Adrenal gland (tissue), 12 donors: ENCODE data around the gene CRTC3. TPM values are rescaled to one million over a fixed set of nuclear protein-coding genes. Genes with fewer than 3 reads are reported as not detected.

Experiments
- DNase-seq, 7 donors: peaks; one replicate each; pipeline ENCODE4 v3.0.0-alpha.2; 2019 to 2020
- H3K27ac ChIP-seq, 5 donors: fragments of 200-600 bp; sonication (generic) in 4 of 5; 1 replicate in 3 of 5; 2 replicates in 2 of 5; pipeline versions ENCODE4 v1.5.1 to v1.8.0; 2016 to 2020; ENCODE audit warnings: mild to moderate bottlenecking in 1 of 5
- H3K27me3 ChIP-seq: fragments of 200-600 bp; 2 replicates; pipeline ENCODE4 v1.8.0; 2021
- H3K36me3 ChIP-seq, 2 donors: fragments of 200-600 bp; replicated peaks in 1 of 2; 1 replicate in 1 of 2; 2 replicates in 1 of 2; pipeline versions ENCODE4 v1.5.1 to v1.8.0; 2018 to 2022
- H3K4me1 ChIP-seq, 2 donors: fragments of 200-600 bp; replicated peaks in 1 of 2; 1 replicate in 1 of 2; 2 replicates in 1 of 2; pipeline versions ENCODE4 v1.5.1 to v1.8.0; 2018 to 2021
- H3K4me3 ChIP-seq, 4 donors: fragments of 200-600 bp; sonication (generic) in 3 of 4; one replicate each; pipeline ENCODE4 v1.5.1; 2016 to 2018
- H3K9me3 ChIP-seq, 3 donors: fragments of 200-600 bp; sonication (generic) in 1 of 3; replicated peaks in 1 of 3; 1 replicate in 2 of 3; 2 replicates in 1 of 3; pipeline versions ENCODE4 v1.5.1 to v1.8.0; 2016 to 2021
- POLR2A ChIP-seq, 2 donors: fragments of 450-650 bp; IDR thresholded peaks; one replicate each; pipeline ENCODE4 v1.6.1; 2017; ENCODE audit warnings: antibody characterized with exemption in 2 of 2, mild to moderate bottlenecking in 2 of 2, moderate library complexity in 1 of 2
- WGBS, 4 donors: extraction: QIAGEN DNeasy Blood & Tissue Kit in 2 of 4; methylation state at CpG; one replicate each; pipeline versions ENCODE4 v1.1.5 to v1.1.7; 2013 to 2017; 5-methylcytosine and 5-hydroxymethylcytosine counted together
- intact Hi-C, 2 donors: fragments of 100-400 bp; cut with DNase I; formaldehyde crosslinking; loops; one replicate each; pipeline versions ENCODE4 v1.14.1 to v1.15.0; 2022 to 2023
- polyA plus RNA-seq, 3 donors: library from polyadenylated mRNA; stranded (reverse); fragments of 200-250 nt in 2 of 3; fragments of 350-450 nt in 1 of 3; fragmentation: Illumina TruSeq in 1 of 3; extraction: RNeasy Lipid Tissue Mini Kit (QIAGEN cat#74804) in 1 of 3; gene quantifications; one replicate each; pipeline ENCODE4 v1.2.3, GENCODE V29; 2013 to 2014
- total RNA-seq, 9 donors: library from RNA; depleted of rRNA in 4 of 9; stranded (reverse); fragments of >200 nt in 4 of 9; fragments of 120-200 nt in 1 of 9; fragmentation: NEBNext Ultra II Directional in 1 of 9; extraction: Animal tissue kit (Norgen Biotek cat#: 25700) in 1 of 9; gene quantifications; one replicate each; pipeline versions ENCODE4 v1.1.0 to v1.2.4, GENCODE V29; 2013 to 2023
- TF ChIP-seq, protein P1 (sequence below), 6 experiments: fragments of 450-650 bp in 4 of 6; fragments of 200-600 bp in 2 of 6; sonication (generic) in 1 of 6; IDR thresholded peaks; 1 replicate in 5 of 6; 2 replicates in 1 of 6; pipeline versions ENCODE4 v1.5.1 to v1.8.0; 2016 to 2021; ENCODE audit warnings: antibody characterized with exemption in 6 of 6, mild to moderate bottlenecking in 2 of 6, moderate library complexity in 1 of 6
- donor health status: healthy with polysubstance abuse.
- donor health status: Bipolar disorder and iron deficiency.
- donor health status: DM: yes; HTN: yes; CAD: no.
- donor health status: DM: no; HTN: no; CAD: no.
- donor health status: DM: no; HTN: no; CAD: no.
- donor health status: DM: yes; HTN: yes; CAD: no.

CRTC3 gene
- total and polyA plus RNA-seq, 12 donors = 11.5 to 46.7 (median 31.8) TPM

DNA sequence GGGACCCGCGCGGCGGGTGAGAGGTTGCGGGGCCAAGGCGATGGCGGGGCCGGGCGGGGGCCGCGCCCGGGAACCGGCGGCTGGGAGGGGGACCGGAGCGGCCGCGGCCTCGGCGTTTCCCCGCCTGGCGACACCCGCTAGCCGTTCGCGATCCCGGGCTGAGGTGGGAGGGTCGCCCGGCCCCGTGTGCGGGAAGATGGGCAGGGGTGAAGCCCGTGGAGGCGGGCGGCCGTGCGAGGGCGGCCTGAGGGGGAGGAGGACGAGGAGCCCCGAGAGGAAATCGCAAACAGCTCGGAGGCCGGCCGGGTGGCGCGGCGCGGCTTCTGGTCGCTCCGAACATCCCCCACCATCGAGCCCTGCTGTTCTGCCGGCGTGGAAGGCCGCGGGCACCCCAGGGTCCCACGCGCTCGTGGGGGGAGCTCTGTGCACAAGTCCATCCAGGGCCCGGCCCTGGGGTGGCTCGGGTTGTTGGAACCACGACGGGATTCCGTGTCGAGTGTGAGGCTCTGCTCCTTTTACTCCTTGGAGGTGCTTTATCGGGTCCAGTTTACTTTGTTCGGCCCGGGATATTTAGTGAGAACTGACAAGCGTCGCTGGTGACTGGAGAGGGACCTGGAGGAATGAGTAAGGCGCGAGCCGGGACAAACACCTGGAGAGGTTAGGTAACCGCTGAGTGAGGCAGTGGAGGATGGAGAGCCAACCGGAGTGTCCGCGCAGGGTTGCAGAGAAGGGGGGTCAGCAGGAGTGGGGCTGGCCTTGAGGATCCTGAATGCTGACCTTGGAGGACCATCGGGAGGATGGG is 728 bp downstream of the CRTC3 start:
- Histone ChIP-seq H3K27ac (peak overlapping the region in 4 of 5 donors; percentile 82 to 98 (median 87)), H3K9me3 (no peaks in the 10 kb centered on the region), H3K4me3 (peak overlapping the region; percentile 28 to 86 (median 80)), H3K27me3 (no peaks in the 10 kb centered on the region), H3K4me1 (peaks cover 6 to 26% of the 10 kb centered on the region in 2 donors), H3K36me3 (no peaks in the 10 kb centered on the region)
- TF ChIP-seq POLR2A (IDR thresholded peaks at IDR 0.05) = peak in 1 of 2 donors; percentile 5
- TF ChIP-seq, protein P1, sequence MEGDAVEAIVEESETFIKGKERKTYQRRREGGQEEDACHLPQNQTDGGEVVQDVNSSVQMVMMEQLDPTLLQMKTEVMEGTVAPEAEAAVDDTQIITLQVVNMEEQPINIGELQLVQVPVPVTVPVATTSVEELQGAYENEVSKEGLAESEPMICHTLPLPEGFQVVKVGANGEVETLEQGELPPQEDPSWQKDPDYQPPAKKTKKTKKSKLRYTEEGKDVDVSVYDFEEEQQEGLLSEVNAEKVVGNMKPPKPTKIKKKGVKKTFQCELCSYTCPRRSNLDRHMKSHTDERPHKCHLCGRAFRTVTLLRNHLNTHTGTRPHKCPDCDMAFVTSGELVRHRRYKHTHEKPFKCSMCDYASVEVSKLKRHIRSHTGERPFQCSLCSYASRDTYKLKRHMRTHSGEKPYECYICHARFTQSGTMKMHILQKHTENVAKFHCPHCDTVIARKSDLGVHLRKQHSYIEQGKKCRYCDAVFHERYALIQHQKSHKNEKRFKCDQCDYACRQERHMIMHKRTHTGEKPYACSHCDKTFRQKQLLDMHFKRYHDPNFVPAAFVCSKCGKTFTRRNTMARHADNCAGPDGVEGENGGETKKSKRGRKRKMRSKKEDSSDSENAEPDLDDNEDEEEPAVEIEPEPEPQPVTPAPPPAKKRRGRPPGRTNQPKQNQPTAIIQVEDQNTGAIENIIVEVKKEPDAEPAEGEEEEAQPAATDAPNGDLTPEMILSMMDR (IDR thresholded peaks at IDR 0.05) = no peak
- intact Hi-C loops = no loop called here
- peak; percentile 38 to 70 (median 54) for DNase-seq
- 0 to 1% (median 0%) methylated on average over 35 to 76 of the region's 76 CpGs for WGBS, 4 donors

DNA sequence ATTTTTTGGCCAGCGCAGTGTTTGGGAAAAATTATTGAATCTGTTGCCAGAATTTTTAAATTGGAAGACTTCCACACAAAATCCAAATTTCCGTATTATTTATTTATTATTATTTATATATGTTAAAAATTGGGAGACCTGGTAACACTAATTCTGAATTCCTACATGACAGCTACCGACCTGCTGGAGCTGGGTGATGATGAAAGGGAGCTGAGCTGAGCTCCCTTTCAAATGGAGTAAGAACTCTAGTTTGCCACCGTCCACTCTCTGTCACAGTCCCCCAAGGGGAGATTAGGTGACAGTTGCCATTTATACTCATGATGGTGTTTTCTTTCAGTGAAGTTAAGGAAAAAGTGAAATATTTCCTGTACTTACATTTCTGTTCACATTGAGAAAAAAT is 1.4 kb downstream of the CRTC3 start:
- intact Hi-C loops = no loop called here
- Histone ChIP-seq H3K4me3 (peak overlapping the region in 2 of 4 donors; percentile 78 to 86), H3K36me3 (no peaks in the 10 kb centered on the region), H3K27ac (peak overlapping the region in 2 of 5 donors; percentile 86 to 98), H3K9me3 (no peaks in the 10 kb centered on the region), H3K27me3 (no peaks in the 10 kb centered on the region), H3K4me1 (peaks cover 12 to 33% of the 10 kb centered on the region in 2 donors)
- WGBS, 4 donors = 13 to 25% (median 21%) methylated on average over 4 of the region's 4 CpGs
- TF ChIP-seq, protein P1 (IDR thresholded peaks at IDR 0.05) = no peak
- TF ChIP-seq POLR2A (IDR thresholded peaks at IDR 0.05) = no peak
- DNase-seq = no peak

DNA sequence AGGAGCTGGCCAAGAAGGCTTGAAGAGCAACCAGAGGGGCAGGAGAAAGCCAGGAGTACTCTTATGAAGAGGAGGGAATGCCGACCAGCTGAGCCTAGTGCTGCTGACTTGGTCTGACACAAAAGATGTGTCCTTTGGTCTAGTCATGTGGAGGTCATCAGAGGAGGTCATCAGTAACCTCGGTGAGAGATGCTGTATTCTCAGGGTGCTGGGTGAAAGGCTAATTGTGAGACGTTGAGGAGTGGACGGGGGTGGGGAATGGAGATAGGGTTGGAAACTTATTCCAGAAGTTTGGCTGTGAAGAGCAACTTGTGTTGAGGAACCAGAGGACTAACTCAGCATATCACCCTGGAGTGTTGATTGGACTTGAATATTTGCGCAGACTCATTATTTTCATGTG is 5.5 kb downstream of the CRTC3 start:
- H3K27ac ChIP-seq = peak overlapping the region in 1 of 5 donors; percentile 36
- 74 to 77% (median 75%) methylated on average over 5 of the region's 5 CpGs for WGBS, 4 donors

DNA sequence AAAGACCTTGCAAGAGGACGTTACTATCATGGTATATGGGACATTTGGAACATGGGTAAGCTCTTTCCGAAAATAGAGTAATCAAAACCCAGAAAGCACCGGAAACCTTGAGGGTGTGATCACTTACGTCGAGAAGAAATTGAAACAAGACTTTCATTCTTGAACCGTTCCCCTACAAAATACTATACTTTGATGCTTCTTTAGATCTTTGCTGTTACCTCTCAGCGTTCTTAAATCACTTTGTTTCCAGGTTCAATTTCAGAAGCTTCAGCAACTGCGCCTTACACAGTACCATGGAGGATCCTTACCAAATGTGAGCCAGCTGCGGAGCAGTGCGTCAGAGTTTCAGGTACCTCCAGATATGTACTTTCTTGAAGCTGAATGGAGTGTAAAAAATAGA is 10.1 kb downstream of the CRTC3 start:
- H3K36me3 ChIP-seq = no peaks in the 10 kb centered on the region
- whole genome bisulfite sequencing, 4 donors = 84 to 96% (median 92%) methylated on average over 10 of the region's 10 CpGs
- no peaks in the 10 kb centered on the region for H3K9me3 ChIP-seq
- no peak for DNase-seq
- H3K27ac ChIP-seq = no peak overlapping the region
- peaks cover 9 to 25% of the 10 kb centered on the region in 2 donors for H3K4me1 ChIP-seq
- no peak overlapping the region for H3K4me3 ChIP-seq
- TF ChIP-seq, protein P1 (IDR thresholded peaks at IDR 0.05) = no peak
- no peak for TF ChIP-seq POLR2A (IDR thresholded peaks at IDR 0.05)
- intact Hi-C loops = loop anchor here in 1 of 2 donors (5.0 kb wide), 1 partner anchor 68 kb away; no protein-coding TSS in a partner anchor
- H3K27me3 ChIP-seq = no peaks in the 10 kb centered on the region

More for the DNA sequence above, 5.5 kb downstream of the CRTC3 start:
- no peak for TF ChIP-seq POLR2A (IDR thresholded peaks at IDR 0.05)
- TF ChIP-seq, protein P1 (IDR thresholded peaks at IDR 0.05) = no peak
- peaks cover 15 to 48% of the 10 kb centered on the region in 2 donors for H3K4me1 ChIP-seq
- H3K4me3 ChIP-seq = no peak overlapping the region
- intact Hi-C loops = loop anchor here in 1 of 2 donors (5.0 kb wide), 1 partner anchor 72 kb away; no protein-coding TSS in a partner anchor
- H3K9me3 ChIP-seq = no peaks in the 10 kb centered on the region
- H3K27me3 ChIP-seq = no peaks in the 10 kb centered on the region
- no peak for DNase-seq
- H3K36me3 ChIP-seq = no peaks in the 10 kb centered on the region
